ENCODE data around the gene ZNF396. TPM values are rescaled to one million over a fixed set of nuclear protein-coding genes. Genes with fewer than 3 reads are reported as not detected.

The ZNF396 gene
- total and polyA plus RNA-seq, 7 donors = 0.30 to 0.79 (median 0.69) TPM

DNA sequence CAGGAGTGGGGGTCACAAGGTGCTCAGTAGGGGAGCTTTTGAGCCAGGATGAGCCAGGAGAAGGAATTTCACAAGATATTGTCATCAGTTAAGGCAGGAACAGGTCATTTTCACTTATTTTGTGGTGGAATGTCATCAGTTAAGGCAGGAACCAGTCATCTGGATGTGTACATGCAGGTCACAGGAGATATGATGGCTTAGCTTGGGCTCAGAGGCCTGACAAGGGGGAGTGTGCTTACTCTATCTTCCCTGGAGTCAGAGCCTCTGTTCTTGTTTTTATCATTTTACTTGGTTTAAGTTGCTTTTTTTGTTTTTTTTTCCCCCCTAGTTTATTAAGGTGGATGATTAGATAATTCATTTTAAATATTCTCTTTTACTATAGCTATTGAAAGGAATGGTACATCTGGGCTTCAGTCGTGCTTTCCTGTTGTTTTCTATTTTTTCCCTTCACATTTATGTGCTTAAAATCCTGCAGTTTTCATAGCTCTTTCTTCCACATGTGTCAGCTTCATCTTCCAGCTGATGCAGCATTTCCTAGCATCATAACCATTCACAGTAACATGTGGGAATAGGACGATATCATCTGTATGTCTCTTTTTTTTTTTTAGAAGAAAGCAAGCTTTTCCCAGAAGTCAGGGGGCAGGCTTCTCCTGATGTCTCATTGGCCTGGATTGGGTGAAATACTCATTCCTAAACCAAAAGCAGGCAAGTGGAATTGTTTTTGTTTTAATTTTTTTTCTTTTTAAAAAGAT, 15.4 kb downstream of the ZNF396 start:
- H3K4me1 ChIP-seq = no peaks in the 10 kb centered on the region
- no peaks in the 10 kb centered on the region for H3K36me3 ChIP-seq (ENCODE audit: insufficient read depth in 1 of 2, low read depth in 1 of 2)
- no peak for ATAC-seq
- no peaks in the 10 kb centered on the region for H3K27me3 ChIP-seq (ENCODE audit: insufficient read depth in 3 of 3, low read length in 2 of 3)
- H3K4me3 ChIP-seq = no peak overlapping the region
- TF ChIP-seq, protein P1, sequence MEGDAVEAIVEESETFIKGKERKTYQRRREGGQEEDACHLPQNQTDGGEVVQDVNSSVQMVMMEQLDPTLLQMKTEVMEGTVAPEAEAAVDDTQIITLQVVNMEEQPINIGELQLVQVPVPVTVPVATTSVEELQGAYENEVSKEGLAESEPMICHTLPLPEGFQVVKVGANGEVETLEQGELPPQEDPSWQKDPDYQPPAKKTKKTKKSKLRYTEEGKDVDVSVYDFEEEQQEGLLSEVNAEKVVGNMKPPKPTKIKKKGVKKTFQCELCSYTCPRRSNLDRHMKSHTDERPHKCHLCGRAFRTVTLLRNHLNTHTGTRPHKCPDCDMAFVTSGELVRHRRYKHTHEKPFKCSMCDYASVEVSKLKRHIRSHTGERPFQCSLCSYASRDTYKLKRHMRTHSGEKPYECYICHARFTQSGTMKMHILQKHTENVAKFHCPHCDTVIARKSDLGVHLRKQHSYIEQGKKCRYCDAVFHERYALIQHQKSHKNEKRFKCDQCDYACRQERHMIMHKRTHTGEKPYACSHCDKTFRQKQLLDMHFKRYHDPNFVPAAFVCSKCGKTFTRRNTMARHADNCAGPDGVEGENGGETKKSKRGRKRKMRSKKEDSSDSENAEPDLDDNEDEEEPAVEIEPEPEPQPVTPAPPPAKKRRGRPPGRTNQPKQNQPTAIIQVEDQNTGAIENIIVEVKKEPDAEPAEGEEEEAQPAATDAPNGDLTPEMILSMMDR (IDR thresholded peaks at IDR 0.05) = no peak
- DNase-seq = no peak
- 47 to 68% (median 54%) methylated on average over 2 of the region's 2 CpGs for WGBS, 3 donors
- intact Hi-C loops (cut with DNase I) = no loop called here
- no peaks in the 10 kb centered on the region for H3K9me3 ChIP-seq
- H3K27ac ChIP-seq = no peak overlapping the region

- H3K4me1 ChIP-seq = peaks cover 8% of the 10 kb centered on the region
- no peaks in the 10 kb centered on the region for H3K9me3 ChIP-seq
- TF ChIP-seq, protein P1 (IDR thresholded peaks at IDR 0.05) = peak; percentile 76
- no peaks in the 10 kb centered on the region for H3K27me3 ChIP-seq (ENCODE audit: insufficient read depth in 3 of 3, low read length in 2 of 3)
- H3K36me3 ChIP-seq (ENCODE audit: insufficient read depth in 1 of 2, low read depth in 1 of 2) = no peaks in the 10 kb centered on the region
- intact Hi-C loops (cut with DNase I) = loop anchor here in 1 of 2 donors (2.0 kb wide), 1 partner anchor 124 kb away; no protein-coding TSS in a partner anchor
- ATAC-seq (peak; percentile 88 to 100 (median 98)), DNase-seq (peak; percentile 62 to 81)
- 21 to 23% (median 23%) methylated on average over 4 of the region's 4 CpGs for WGBS, 3 donors
- peak overlapping the region; percentile 8 for H3K27ac ChIP-seq
- H3K4me3 ChIP-seq = peak overlapping the region; percentile 41
Measured at GRCh38 chr18:35355140-35355618, 22.0 kb downstream of the ZNF396 start.

DNA sequence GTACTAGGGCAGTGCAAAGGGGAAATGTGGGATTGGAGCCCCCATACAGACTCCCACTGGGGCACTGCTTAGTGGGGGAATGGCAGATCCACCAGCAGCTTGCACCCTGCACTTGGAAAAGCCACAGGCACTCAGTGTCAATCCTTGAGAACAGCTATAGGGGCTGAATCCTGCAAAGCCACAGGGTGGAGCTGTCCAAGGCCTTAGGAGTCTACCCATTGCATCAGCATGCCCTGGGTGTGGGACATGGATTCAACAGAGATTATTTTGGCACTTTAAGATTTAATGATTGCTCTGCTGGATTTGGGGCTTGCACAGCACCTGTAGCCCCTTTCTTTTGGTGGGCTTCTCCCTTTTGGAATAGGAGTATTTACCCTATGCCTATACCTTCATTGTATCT, 24.4 kb downstream of the ZNF396 start:
- intact Hi-C loops (cut with DNase I) = loop anchor here in 1 of 2 donors (5.0 kb wide), 1 partner anchor 115 kb away; no protein-coding TSS in a partner anchor

GRCh38 chr18:35352283-35352682, 24.9 kb downstream of the ZNF396 start:
- DNase-seq (no peak), ATAC-seq (no peak)
- H3K27ac ChIP-seq = no peak overlapping the region
- intact Hi-C loops (cut with DNase I) = loop anchor here in 1 of 2 donors (5.0 kb wide), 1 partner anchor 115 kb away; no protein-coding TSS in a partner anchor
- WGBS, 3 donors = 74 to 91% (median 81%) methylated on average over 2 of the region's 2 CpGs
- no peak overlapping the region for H3K4me3 ChIP-seq
- no peaks in the 10 kb centered on the region for H3K36me3 ChIP-seq (ENCODE audit: insufficient read depth in 1 of 2, low read depth in 1 of 2)
- H3K27me3 ChIP-seq (ENCODE audit: insufficient read depth in 3 of 3, low read length in 2 of 3) = no peaks in the 10 kb centered on the region
- peaks cover 8% of the 10 kb centered on the region for H3K4me1 ChIP-seq
- TF ChIP-seq, protein P1 (IDR thresholded peaks at IDR 0.05) = no peak
- H3K9me3 ChIP-seq = no peaks in the 10 kb centered on the region

More for the DNA sequence above, 24.4 kb downstream of the ZNF396 start:
- DNase-seq (no peak), ATAC-seq (no peak)
- no peak overlapping the region for H3K27ac ChIP-seq
- H3K36me3 ChIP-seq (ENCODE audit: insufficient read depth in 1 of 2, low read depth in 1 of 2) = no peaks in the 10 kb centered on the region
- no peaks in the 10 kb centered on the region for H3K27me3 ChIP-seq (ENCODE audit: insufficient read depth in 3 of 3, low read length in 2 of 3)
- H3K4me3 ChIP-seq = no peak overlapping the region
- H3K4me1 ChIP-seq = peaks cover 8% of the 10 kb centered on the region
- TF ChIP-seq, protein P1 (IDR thresholded peaks at IDR 0.05) = no peak
- H3K9me3 ChIP-seq = no peaks in the 10 kb centered on the region
